Measurements from ENCODE around the gene ICAM2. TPM values are rescaled to one million over a fixed set of nuclear protein-coding genes. Genes with fewer than 3 reads are reported as not detected.

ICAM2 gene
- total RNA-seq, 1 experiment from 2014 or later = 0.33 TPM

GRCh38 chr17:64067657-64068056, 47.2 kb upstream of the ICAM2 start:
- H3K9me3 Mint-ChIP-seq = peaks cover 20% of the 10 kb centered on the region
- no peak overlapping the region for H3K4me3 Mint-ChIP-seq
- ChIA-PET CTCF (interaction anchor here (6.4 kb wide), 1 partner anchor 40 kb away, joined by 81 read pairs; no protein-coding TSS in a partner anchor), POLR2A (no interaction called here)
- no peak overlapping the region for H3K27ac Mint-ChIP-seq
- TF ChIP-seq STAT6 (CRISPR knock-in tag; conservative IDR thresholded peaks at IDR 0.05; ENCODE audit: low read depth) (no peak), TP53 (CRISPR knock-in tag; IDR thresholded peaks at IDR 0.05) (no peak), ZSCAN18 (CRISPR knock-in tag; IDR thresholded peaks at IDR 0.05) (no peak), ZNF263 (CRISPR knock-in tag; IDR thresholded peaks at IDR 0.05; ENCODE audit: low read depth) (no peak), FOXJ3 (CRISPR knock-in tag; IDR thresholded peaks at IDR 0.05; ENCODE audit: borderline replicate concordance) (no peak), SP1 (CRISPR knock-in tag; conservative IDR thresholded peaks at IDR 0.05) (no peak), SMAD3 (CRISPR knock-in tag; IDR thresholded peaks at IDR 0.05; ENCODE audit: borderline replicate concordance) (no peak), AR (CRISPR knock-in tag; IDR thresholded peaks at IDR 0.05) (no peak), RELA (CRISPR knock-in tag; IDR thresholded peaks at IDR 0.05; ENCODE audit: borderline replicate concordance) (no peak), ATF3 (CRISPR knock-in tag; conservative IDR thresholded peaks at IDR 0.05) (no peak), KAT7 (CRISPR knock-in tag; IDR thresholded peaks at IDR 0.05; ENCODE audit: borderline replicate concordance) (no peak), GRHL2 (CRISPR knock-in tag; IDR thresholded peaks at IDR 0.05; ENCODE audit: insufficient replicate concordance, severe bottlenecking) (no peak), ERG (CRISPR knock-in tag; IDR thresholded peaks at IDR 0.05) (no peak), USF1 (CRISPR knock-in tag; IDR thresholded peaks at IDR 0.05) (no peak), ZBTB43 (CRISPR knock-in tag; IDR thresholded peaks at IDR 0.05) (no peak), ZNF512 (CRISPR knock-in tag; IDR thresholded peaks at IDR 0.05; ENCODE audit: borderline replicate concordance) (no peak), CTCF (IDR thresholded peaks at IDR 0.05) (no peak), ZBTB21 (CRISPR knock-in tag; IDR thresholded peaks at IDR 0.05; ENCODE audit: borderline replicate concordance) (no peak), ATF2 (CRISPR knock-in tag; IDR thresholded peaks at IDR 0.05; ENCODE audit: borderline replicate concordance, low read depth) (no peak), CDX4 (CRISPR knock-in tag; IDR thresholded peaks at IDR 0.05; ENCODE audit: borderline replicate concordance) (no peak)
- DNase-seq (ENCODE audit: low spot score) = no peak
- H3K4me1 Mint-ChIP-seq = peaks cover 6% of the 10 kb centered on the region
- H3K36me3 Mint-ChIP-seq = peaks cover 28% of the 10 kb centered on the region
- peaks cover 4% of the 10 kb centered on the region; the same call in 1 of the 2 replicates for H3K27me3 Mint-ChIP-seq (ENCODE audit: low read depth)
- ATAC-seq = no peak
